ENCODE data around the gene MRPL43.

The MRPL43 gene

GRCh38 chr10:101030496-101031127 is 43.3 kb upstream of the MRPL43 start:
- H3K4me1 ChIP-seq (ENCODE audit: control insufficient read depth, insufficient read depth, low read length), result peaks cover 47% of the 10 kb centered on the region
- no peaks in the 10 kb centered on the region for H3K36me3 ChIP-seq (ENCODE audit: control insufficient read depth, insufficient read depth, low read length)
- H3K27ac ChIP-seq (ENCODE audit: insufficient read depth, low read depth, low read length, poor library complexity, severe bottlenecking), result no peak overlapping the region
- H3K9me3 ChIP-seq (ENCODE audit: control insufficient read depth, low read length), result no peaks in the 10 kb centered on the region
- H3K4me3 ChIP-seq (ENCODE audit: insufficient read depth, low read depth, low read length), result peak overlapping the region; percentile 34
- 10 to 11% methylated on average over 25 of the region's 25 CpGs for WGBS, 2 experiments
- peaks cover 67% of the 10 kb centered on the region for H3K27me3 ChIP-seq (ENCODE audit: control insufficient read depth, insufficient read depth, low read length, poor library complexity, severe bottlenecking)

- Histone ChIP-seq H3K27me3 (ENCODE audit: control insufficient read depth, insufficient read depth, low read length, poor library complexity, severe bottlenecking) (peaks cover 58% of the 10 kb centered on the region), H3K4me3 (ENCODE audit: insufficient read depth, low read depth, low read length) (no peak overlapping the region)
These were observed 42.4 kb upstream of the MRPL43 start for GRCh38 chr10:101029520-101030295.

GRCh38 chr10:101028446-101029337 is 41.4 kb upstream of the MRPL43 start:
- Histone ChIP-seq H3K4me3 (ENCODE audit: insufficient read depth, low read depth, low read length) (no peak overlapping the region), H3K27me3 (ENCODE audit: control insufficient read depth, insufficient read depth, low read length, poor library complexity, severe bottlenecking) (peaks cover 48% of the 10 kb centered on the region), H3K36me3 (ENCODE audit: control insufficient read depth, insufficient read depth, low read length) (no peaks in the 10 kb centered on the region), H3K9me3 (ENCODE audit: control insufficient read depth, low read length) (no peaks in the 10 kb centered on the region), H3K4me1 (ENCODE audit: control insufficient read depth, insufficient read depth, low read length) (peaks cover 47% of the 10 kb centered on the region), H3K27ac (ENCODE audit: insufficient read depth, low read depth, low read length, poor library complexity, severe bottlenecking) (no peak overlapping the region)
- WGBS, 2 experiments, result 85 to 87% methylated on average over 7 of the region's 7 CpGs

More at GRCh38 chr10:101029520-101030295, 42.4 kb upstream of the MRPL43 start:
- WGBS, 2 experiments, result 61% methylated on average over 27 of the region's 27 CpGs
- H3K4me1 ChIP-seq (ENCODE audit: control insufficient read depth, insufficient read depth, low read length), result peaks cover 47% of the 10 kb centered on the region
- H3K9me3 ChIP-seq (ENCODE audit: control insufficient read depth, low read length), result no peaks in the 10 kb centered on the region
- H3K27ac ChIP-seq (ENCODE audit: insufficient read depth, low read depth, low read length, poor library complexity, severe bottlenecking), result no peak overlapping the region
- no peaks in the 10 kb centered on the region for H3K36me3 ChIP-seq (ENCODE audit: control insufficient read depth, insufficient read depth, low read length)

GRCh38 chr10:101027106-101027720 is 39.9 kb upstream of the MRPL43 start:
- no peak overlapping the region for H3K4me3 ChIP-seq (ENCODE audit: insufficient read depth, low read depth, low read length)
- H3K27me3 ChIP-seq (ENCODE audit: control insufficient read depth, insufficient read depth, low read length, poor library complexity, severe bottlenecking), result peaks cover 33% of the 10 kb centered on the region
- WGBS, 2 experiments, result 83 to 84% methylated on average over 9 to 10 of the region's 10 CpGs
- H3K27ac ChIP-seq (ENCODE audit: insufficient read depth, low read depth, low read length, poor library complexity, severe bottlenecking), result no peak overlapping the region
- no peaks in the 10 kb centered on the region for H3K36me3 ChIP-seq (ENCODE audit: control insufficient read depth, insufficient read depth, low read length)
- no peaks in the 10 kb centered on the region for H3K9me3 ChIP-seq (ENCODE audit: control insufficient read depth, low read length)
- H3K4me1 ChIP-seq (ENCODE audit: control insufficient read depth, insufficient read depth, low read length), result peaks cover 38% of the 10 kb centered on the region

GRCh38 chr10:101022967-101023705 is 35.8 kb upstream of the MRPL43 start:
- WGBS, 2 experiments, result 94 to 96% methylated on average over 14 of the region's 15 CpGs
- H3K4me1 ChIP-seq (ENCODE audit: control insufficient read depth, insufficient read depth, low read length), result peaks cover 9% of the 10 kb centered on the region
- H3K4me3 ChIP-seq (ENCODE audit: insufficient read depth, low read depth, low read length), result no peak overlapping the region
- H3K9me3 ChIP-seq (ENCODE audit: control insufficient read depth, low read length), result no peaks in the 10 kb centered on the region
- H3K36me3 ChIP-seq (ENCODE audit: control insufficient read depth, insufficient read depth, low read length), result no peaks in the 10 kb centered on the region
- no peak overlapping the region for H3K27ac ChIP-seq (ENCODE audit: insufficient read depth, low read depth, low read length, poor library complexity, severe bottlenecking)
- peaks cover 25% of the 10 kb centered on the region for H3K27me3 ChIP-seq (ENCODE audit: control insufficient read depth, insufficient read depth, low read length, poor library complexity, severe bottlenecking)

GRCh38 chr10:101021692-101022251 is 34.5 kb upstream of the MRPL43 start:
- Histone ChIP-seq H3K27me3 (ENCODE audit: control insufficient read depth, insufficient read depth, low read length, poor library complexity, severe bottlenecking) (peaks cover 39% of the 10 kb centered on the region), H3K9me3 (ENCODE audit: control insufficient read depth, low read length) (no peaks in the 10 kb centered on the region), H3K4me3 (ENCODE audit: insufficient read depth, low read depth, low read length) (no peak overlapping the region), H3K27ac (ENCODE audit: insufficient read depth, low read depth, low read length, poor library complexity, severe bottlenecking) (no peak overlapping the region), H3K36me3 (ENCODE audit: control insufficient read depth, insufficient read depth, low read length) (no peaks in the 10 kb centered on the region), H3K4me1 (ENCODE audit: control insufficient read depth, insufficient read depth, low read length) (peaks cover 9% of the 10 kb centered on the region)
- WGBS, 2 experiments, result 89 to 90% methylated on average over 11 of the region's 11 CpGs

GRCh38 chr10:101021239-101021638 is 33.9 kb upstream of the MRPL43 start:
- peaks cover 12% of the 10 kb centered on the region for H3K4me1 ChIP-seq (ENCODE audit: control insufficient read depth, insufficient read depth, low read length)
- no peak overlapping the region for H3K4me3 ChIP-seq (ENCODE audit: insufficient read depth, low read depth, low read length)
- H3K27ac ChIP-seq (ENCODE audit: insufficient read depth, low read depth, low read length, poor library complexity, severe bottlenecking), result no peak overlapping the region
- H3K36me3 ChIP-seq (ENCODE audit: control insufficient read depth, insufficient read depth, low read length), result no peaks in the 10 kb centered on the region
- H3K9me3 ChIP-seq (ENCODE audit: control insufficient read depth, low read length), result no peaks in the 10 kb centered on the region
- peaks cover 44% of the 10 kb centered on the region for H3K27me3 ChIP-seq (ENCODE audit: control insufficient read depth, insufficient read depth, low read length, poor library complexity, severe bottlenecking)
- WGBS, 2 experiments, result 89 to 94% methylated on average over 4 of the region's 4 CpGs

- Histone ChIP-seq H3K36me3 (ENCODE audit: control insufficient read depth, insufficient read depth, low read length) (no peaks in the 10 kb centered on the region), H3K27ac (ENCODE audit: insufficient read depth, low read depth, low read length, poor library complexity, severe bottlenecking) (no peak overlapping the region), H3K4me1 (ENCODE audit: control insufficient read depth, insufficient read depth, low read length) (peaks cover 14% of the 10 kb centered on the region), H3K27me3 (ENCODE audit: control insufficient read depth, insufficient read depth, low read length, poor library complexity, severe bottlenecking) (peaks cover 49% of the 10 kb centered on the region), H3K4me3 (ENCODE audit: insufficient read depth, low read depth, low read length) (no peak overlapping the region), H3K9me3 (ENCODE audit: control insufficient read depth, low read length) (no peaks in the 10 kb centered on the region)
- 81 to 84% methylated on average over 10 of the region's 10 CpGs for WGBS, 2 experiments
These were observed 33.3 kb upstream of the MRPL43 start for GRCh38 chr10:101020427-101021075.

- Histone ChIP-seq H3K4me1 (ENCODE audit: control insufficient read depth, insufficient read depth, low read length) (peaks cover 14% of the 10 kb centered on the region), H3K27ac (ENCODE audit: insufficient read depth, low read depth, low read length, poor library complexity, severe bottlenecking) (no peak overlapping the region), H3K9me3 (ENCODE audit: control insufficient read depth, low read length) (no peaks in the 10 kb centered on the region), H3K27me3 (ENCODE audit: control insufficient read depth, insufficient read depth, low read length, poor library complexity, severe bottlenecking) (peaks cover 59% of the 10 kb centered on the region), H3K4me3 (ENCODE audit: insufficient read depth, low read depth, low read length) (no peak overlapping the region), H3K36me3 (ENCODE audit: control insufficient read depth, insufficient read depth, low read length) (no peaks in the 10 kb centered on the region)
- WGBS, 2 experiments, result 45 to 47% methylated on average over 2 of the region's 2 CpGs
These were observed 32.1 kb upstream of the MRPL43 start for GRCh38 chr10:101019440-101019703.
